Activated CD4-positive, CD25-positive, alpha-beta regulatory T cell treated with anti-CD3 and anti-CD28 coated beads, Interleukin-2, amount 50 U/mL, for 72 hours (primary cell): ENCODE data around the gene ZNF275.
"Not testable (repeated sequence)": the region's sequence is repeated elsewhere in the genome, so short reads cannot be mapped to it uniquely, and the experiment has no call there.

ENCODE experiments used
- DNase-seq: peaks from one replicate; pipeline ENCODE4 v3.0.0; 2021

Gene ZNF275

GRCh38 chrX:153361781-153362397, 27.9 kb downstream of the ZNF275 start:
- no peak for DNase-seq

- DNase-seq, result no peak
Measured at GRCh38 chrX:153365670-153366069, 31.7 kb downstream of the ZNF275 start.

- no peak for DNase-seq
Measured at GRCh38 chrX:153366119-153366518, 32.2 kb downstream of the ZNF275 start.

- no peak for DNase-seq
Measured at GRCh38 chrX:153366878-153367538, 33.1 kb downstream of the ZNF275 start.

- DNase-seq, result no peak
Measured at GRCh38 chrX:153370293-153371055, 36.5 kb downstream of the ZNF275 start.

GRCh38 chrX:153371256-153371655, 37.3 kb downstream of the ZNF275 start:
- DNase-seq, result no peak

GRCh38 chrX:153372949-153373348, 39.0 kb downstream of the ZNF275 start:
- no peak for DNase-seq

- DNase-seq, result no peak
Measured at GRCh38 chrX:153374426-153374825, 40.5 kb downstream of the ZNF275 start.

- DNase-seq, result no peak
Measured at GRCh38 chrX:153375571-153375970, 41.6 kb downstream of the ZNF275 start.

- no peak for DNase-seq
Measured at GRCh38 chrX:153377727-153378126, 43.8 kb downstream of the ZNF275 start.

- no peak for DNase-seq
Measured at GRCh38 chrX:153378607-153379006, 44.7 kb downstream of the ZNF275 start.

- DNase-seq, result no peak
Measured at GRCh38 chrX:153379508-153379907, 45.6 kb downstream of the ZNF275 start.

GRCh38 chrX:153379971-153380581, 46.1 kb downstream of the ZNF275 start:
- DNase-seq, result no peak

- DNase-seq, result no peak
Measured at GRCh38 chrX:153380691-153381090, 46.7 kb downstream of the ZNF275 start.

GRCh38 chrX:153381684-153382532, 48.0 kb downstream of the ZNF275 start:
- DNase-seq, result no peak

GRCh38 chrX:153382563-153383482, 48.9 kb downstream of the ZNF275 start:
- no peak for DNase-seq

GRCh38 chrX:153384390-153384789, 50.4 kb downstream of the ZNF275 start:
- no peak for DNase-seq

- not testable (repeated sequence) for DNase-seq
Measured at GRCh38 chrX:153384973-153385372, 51.0 kb downstream of the ZNF275 start.

- DNase-seq, result no peak
Measured at GRCh38 chrX:153386097-153386496, 52.1 kb downstream of the ZNF275 start.

- DNase-seq, result no peak
Measured at GRCh38 chrX:153387345-153387744, 53.4 kb downstream of the ZNF275 start.

GRCh38 chrX:153387987-153388721, 54.2 kb downstream of the ZNF275 start:
- no peak for DNase-seq
